ENCODE measurements around the gene HSD17B3.

GRCh38 chr9:96217294-96217707 is 84.7 kb downstream of the HSD17B3 start:
- TF ChIP-seq, protein P1, sequence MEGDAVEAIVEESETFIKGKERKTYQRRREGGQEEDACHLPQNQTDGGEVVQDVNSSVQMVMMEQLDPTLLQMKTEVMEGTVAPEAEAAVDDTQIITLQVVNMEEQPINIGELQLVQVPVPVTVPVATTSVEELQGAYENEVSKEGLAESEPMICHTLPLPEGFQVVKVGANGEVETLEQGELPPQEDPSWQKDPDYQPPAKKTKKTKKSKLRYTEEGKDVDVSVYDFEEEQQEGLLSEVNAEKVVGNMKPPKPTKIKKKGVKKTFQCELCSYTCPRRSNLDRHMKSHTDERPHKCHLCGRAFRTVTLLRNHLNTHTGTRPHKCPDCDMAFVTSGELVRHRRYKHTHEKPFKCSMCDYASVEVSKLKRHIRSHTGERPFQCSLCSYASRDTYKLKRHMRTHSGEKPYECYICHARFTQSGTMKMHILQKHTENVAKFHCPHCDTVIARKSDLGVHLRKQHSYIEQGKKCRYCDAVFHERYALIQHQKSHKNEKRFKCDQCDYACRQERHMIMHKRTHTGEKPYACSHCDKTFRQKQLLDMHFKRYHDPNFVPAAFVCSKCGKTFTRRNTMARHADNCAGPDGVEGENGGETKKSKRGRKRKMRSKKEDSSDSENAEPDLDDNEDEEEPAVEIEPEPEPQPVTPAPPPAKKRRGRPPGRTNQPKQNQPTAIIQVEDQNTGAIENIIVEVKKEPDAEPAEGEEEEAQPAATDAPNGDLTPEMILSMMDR (IDR thresholded peaks at IDR 0.05; ENCODE audit: insufficient read depth, low read length, poor library complexity, severe bottlenecking) = no peak
- TF ChIP-seq EZH2phosphoT487 (conservative IDR thresholded peaks at IDR 0.05; ENCODE audit: low read length) = no peak

All from SU-DHL-6 (cell line).